Transverse colon (tissue), 4 donors: Measurements from ENCODE around the gene TECTA. TPM values are rescaled to one million over a fixed set of nuclear protein-coding genes. Genes with fewer than 3 reads are reported as not detected.

Source experiments
- DNase-seq: peaks from one replicate; pipeline ENCODE4 v3.0.0-alpha.2; 2019
- H3K27ac ChIP-seq, 4 donors: fragments of 200-600 bp; sonication (generic); 2 replicates each; pipeline ENCODE4 v1.5.1; 2016 to 2018; ENCODE audit warnings: inconsistent platforms in 4 of 4
- H3K27me3 ChIP-seq: fragments of 200-600 bp; sonication (generic); 2 replicates; pipeline ENCODE4 v1.5.1; 2017; ENCODE audit warnings: inconsistent platforms
- H3K36me3 ChIP-seq, 4 donors: fragments of 200-600 bp; sonication (generic); 2 replicates each; pipeline ENCODE4 v1.5.1; 2017 to 2019; ENCODE audit warnings: inconsistent platforms in 4 of 4
- H3K4me1 ChIP-seq, 4 donors: fragments of 200-600 bp; sonication (generic); 2 replicates each; pipeline ENCODE4 v1.5.1; 2017 to 2020; ENCODE audit warnings: inconsistent platforms in 4 of 4
- H3K4me3 ChIP-seq, 4 donors: fragments of 200-600 bp; sonication (generic); 1 replicate in 1 of 4; 2 replicates in 3 of 4; pipeline versions ENCODE4 v1.5.1 to v1.6.1; 2017 to 2019; ENCODE audit warnings: inconsistent platforms in 4 of 4
- H3K9me3 ChIP-seq, 2 donors: fragments of 200-600 bp; sonication (generic); 2 replicates each; pipeline ENCODE4 v1.5.1; 2017 to 2019; ENCODE audit warnings: inconsistent platforms in 2 of 2
- CTCF ChIP-seq, 5 experiments: fragments of 200-600 bp in 3 of 5; fragments of 450-650 bp in 2 of 5; sonication (generic) in 3 of 5; IDR thresholded peaks; 1 replicate in 2 of 5; 2 replicates in 3 of 5; pipeline ENCODE4 v1.5.1; 2016 to 2017; ENCODE audit warnings: antibody characterized with exemption in 5 of 5, inconsistent platforms in 3 of 5, mild to moderate bottlenecking in 2 of 5, moderate library complexity in 1 of 5
- EP300 ChIP-seq: sonication (generic); formaldehyde crosslinking; IDR thresholded peaks from one replicate; pipeline ENCODE4 v1.6.1; 2017; ENCODE audit warnings: antibody characterized with exemption, low read depth
- POLR2A ChIP-seq: fragments of 450-650 bp; IDR thresholded peaks from one replicate; pipeline ENCODE4 v1.6.1; 2016; ENCODE audit warnings: antibody characterized with exemption, mild to moderate bottlenecking, moderate library complexity
- POLR2AphosphoS5 ChIP-seq, 3 donors: sonication (generic); formaldehyde crosslinking; IDR thresholded peaks; one replicate each; pipeline ENCODE4 v1.6.1; 2016; ENCODE audit warnings: antibody characterized with exemption in 3 of 3
- WGBS, 2 donors: methylation state at CpG; one replicate each; pipeline ENCODE4 v1.1.5; 2018; ENCODE audit warnings: low coverage in 1 of 2; 5-methylcytosine and 5-hydroxymethylcytosine counted together
- in situ Hi-C, 4 donors: fragments of 200-750 bp; cut with MboI; loops; one replicate each; pipeline versions ENCODE4 v1.15.0 to v1.15.1; 2017; ENCODE audit warnings: low sequenced_read_pairs in 3 of 4, low pct_ligation_motif_present in 1 of 4, low pct_unique_long_range_greater_than_20kb in 1 of 4
- intact Hi-C: fragments of 100-400 bp; cut with DNase I; formaldehyde crosslinking; loops from one replicate; pipeline ENCODE4 v1.15.1; 2023; ENCODE audit warnings: low total_unique reads
- total RNA-seq, 4 donors: library from RNA; depleted of rRNA; stranded (reverse); fragments of >200 nt; gene quantifications; one replicate each; pipeline ENCODE4 v1.1.0, GENCODE V29; 2016

The TECTA gene
- total RNA-seq, 4 donors from 2014 or later, result 0.20 to 1.1 (median 0.44) TPM

DNA sequence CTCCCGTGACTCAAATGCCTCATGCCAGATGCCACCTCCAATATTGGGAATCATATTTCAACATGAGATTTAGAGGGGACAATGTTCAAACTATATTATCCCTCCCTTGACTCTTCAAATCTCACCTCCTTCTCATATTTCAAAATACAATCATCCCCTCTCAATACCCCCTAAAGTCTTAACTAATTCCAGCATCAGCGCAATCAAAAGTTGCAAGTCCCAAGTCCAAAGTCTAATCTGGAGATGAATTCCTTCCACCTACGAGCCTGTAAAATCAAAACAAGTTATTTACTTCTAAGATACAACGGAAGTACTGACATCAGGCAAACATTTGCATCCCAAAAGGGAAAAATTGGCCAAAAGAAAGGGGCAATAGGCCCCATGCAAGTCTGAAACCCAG lies 124.3 kb downstream of the TECTA start:
- Histone ChIP-seq H3K27ac (no peak overlapping the region), H3K27me3 (peaks cover 15% of the 10 kb centered on the region), H3K4me1 (no peaks in the 10 kb centered on the region), H3K4me3 (no peak overlapping the region), H3K36me3 (no peaks in the 10 kb centered on the region), H3K9me3 (no peaks in the 10 kb centered on the region)
- in situ Hi-C loops, result no loop called here
- DNase-seq, result no peak
- 55 to 71% methylated on average over 3 to 4 of the region's 4 CpGs for WGBS, 2 donors
- TF ChIP-seq EP300 (no peak), POLR2AphosphoS5 (IDR thresholded peaks at IDR 0.05) (no peak)
- intact Hi-C loops, result no loop called here

DNA sequence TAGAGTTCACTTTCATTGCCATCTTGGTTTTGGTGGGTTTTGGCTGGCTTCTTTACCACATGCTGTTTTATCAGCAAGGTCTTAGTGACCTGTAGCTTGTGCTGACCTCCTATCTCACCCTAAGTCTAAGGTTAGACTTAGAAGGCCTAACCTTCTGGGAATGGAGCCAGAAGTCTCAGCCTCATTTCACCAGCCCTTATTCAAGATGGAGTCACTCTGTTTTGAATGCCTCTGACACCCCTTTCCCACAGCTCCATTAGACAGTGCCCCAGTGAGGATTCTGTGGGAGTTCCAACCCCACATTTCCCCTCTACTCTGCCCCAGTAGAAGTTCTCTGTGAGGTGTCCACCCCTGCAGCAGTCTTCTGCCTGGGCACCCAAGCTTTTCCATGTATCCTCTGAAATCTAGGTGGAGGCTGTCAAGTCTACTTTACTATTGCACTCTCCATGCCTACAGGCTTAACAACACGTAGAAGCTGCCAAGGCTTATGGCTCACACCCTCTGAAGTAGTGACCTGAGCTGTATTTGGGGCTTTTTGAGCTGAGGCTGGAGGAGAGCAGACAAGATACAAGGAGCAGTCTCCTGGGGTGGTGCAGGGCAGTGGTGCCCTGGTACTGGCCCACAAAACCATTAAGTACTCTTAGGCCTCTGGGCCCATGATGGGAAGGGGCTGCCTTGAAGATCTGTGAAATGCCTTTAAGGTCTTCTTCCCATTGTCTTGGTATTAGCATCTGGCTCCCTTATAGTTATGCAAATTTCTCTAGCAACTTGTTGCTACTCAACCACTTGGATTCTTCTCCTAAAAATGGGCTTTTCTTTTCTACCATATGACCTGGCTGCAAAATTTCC lies 125.6 kb downstream of the TECTA start:
- in situ Hi-C loops, result no loop called here
- H3K9me3 ChIP-seq, result no peaks in the 10 kb centered on the region
- H3K4me3 ChIP-seq, result no peak overlapping the region
- DNase-seq, result no peak
- no peak overlapping the region for H3K27ac ChIP-seq
- no peaks in the 10 kb centered on the region for H3K4me1 ChIP-seq
- intact Hi-C loops, result no loop called here
- peaks cover 18% of the 10 kb centered on the region for H3K27me3 ChIP-seq
- TF ChIP-seq POLR2A (no peak), POLR2AphosphoS5 (IDR thresholded peaks at IDR 0.05) (no peak), CTCF (IDR thresholded peaks at IDR 0.05) (no peak)
- WGBS, 2 donors, result 80% methylated on average over 1 of the region's 1 CpG; no CpG with 5 or more reads in 1 of the 2 donors
- no peaks in the 10 kb centered on the region for H3K36me3 ChIP-seq

GRCh38 chr11:121228851-121229250 lies 127.8 kb downstream of the TECTA start:
- DNase-seq, result no peak
- Histone ChIP-seq H3K27me3 (peaks cover 15% of the 10 kb centered on the region), H3K4me3 (no peak overlapping the region), H3K4me1 (no peaks in the 10 kb centered on the region), H3K9me3 (no peaks in the 10 kb centered on the region), H3K36me3 (no peaks in the 10 kb centered on the region), H3K27ac (no peak overlapping the region)
- intact Hi-C loops (no loop called here), in situ Hi-C loops (no loop called here)
- no peak for TF ChIP-seq POLR2A
- no peak for TF ChIP-seq EP300
- no peak for TF ChIP-seq POLR2AphosphoS5 (IDR thresholded peaks at IDR 0.05)
- no peak for TF ChIP-seq CTCF (IDR thresholded peaks at IDR 0.05)
- WGBS, 2 donors, result 67 to 87% methylated on average over 1 of the region's 1 CpG

DNA sequence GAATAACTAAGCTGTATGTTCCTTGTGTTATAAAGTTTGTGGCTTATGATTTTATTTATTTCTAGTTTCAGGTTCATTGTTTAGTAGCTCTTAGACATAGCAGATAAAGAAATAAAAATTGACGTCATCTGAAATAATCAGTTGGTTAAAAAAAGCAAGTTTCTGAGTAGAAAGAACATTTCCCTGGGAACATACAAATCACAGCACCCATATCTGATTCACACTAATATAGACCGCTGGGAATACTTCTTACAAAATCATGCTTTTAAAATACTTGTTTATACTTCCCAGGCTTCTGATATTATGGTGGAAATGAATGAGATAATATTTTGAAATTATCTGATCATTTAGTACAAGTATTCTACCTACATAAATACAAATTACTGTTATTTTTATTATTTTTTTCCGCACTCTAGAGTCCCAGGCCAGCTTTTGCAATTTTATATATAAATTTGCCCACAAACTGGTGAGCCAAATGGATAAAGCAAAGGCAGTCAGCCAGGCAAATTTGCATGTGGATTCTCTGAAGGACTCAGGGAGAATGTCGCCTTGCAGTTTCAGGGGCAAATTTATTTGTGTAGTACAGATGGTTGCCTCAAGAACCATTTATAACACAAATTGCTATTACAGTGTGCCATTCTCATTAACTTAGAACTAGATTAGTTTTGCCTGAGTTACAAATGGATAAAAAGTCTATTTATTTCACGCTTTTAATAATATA lies 128.6 kb downstream of the TECTA start:
- H3K4me3 ChIP-seq, result no peak overlapping the region
- H3K36me3 ChIP-seq, result no peaks in the 10 kb centered on the region
- DNase-seq, result no peak
- no peak overlapping the region for H3K27ac ChIP-seq
- TF ChIP-seq EP300 (no peak), CTCF (IDR thresholded peaks at IDR 0.05) (no peak), POLR2A (no peak), POLR2AphosphoS5 (IDR thresholded peaks at IDR 0.05) (no peak)
- H3K27me3 ChIP-seq, result peaks cover 18% of the 10 kb centered on the region
- intact Hi-C loops, result no loop called here
- no peaks in the 10 kb centered on the region for H3K4me1 ChIP-seq
- H3K9me3 ChIP-seq, result no peaks in the 10 kb centered on the region
- in situ Hi-C loops, result no loop called here
- WGBS, 2 donors, result 78 to 93% methylated on average over 5 of the region's 5 CpGs
